Astrocyte (in vitro differentiated cells and primary cell): ENCODE measurements around the gene CCDC57. TPM values are rescaled to one million over a fixed set of nuclear protein-coding genes. Genes with fewer than 3 reads are reported as not detected.

Experiments used
- DNase-seq: peaks from one replicate; pipeline ENCODE4 v3.0.0-alpha.2; 2010; ENCODE audit warnings: low read depth
- FAIRE-seq: peaks from 2 replicates; lab custom pipeline; 2011; peaks lifted over from hg19 to GRCh38; lab: Jason Lieb, UNC
- H2AFZ ChIP-seq: 2 replicates; pipeline ENCODE4 v1.6.0; 2012; ENCODE audit warnings: low read depth, low read length, inconsistent platforms
- H3K27ac ChIP-seq: 2 replicates; pipeline ENCODE4 v1.5.1; 2011; ENCODE audit warnings: low read depth, low read length, inconsistent platforms
- H3K27me3 ChIP-seq: 2 replicates; pipeline ENCODE4 v1.6.0; 2011; ENCODE audit warnings: low read length, inconsistent platforms; ENCODE audit not compliant: insufficient read depth
- H3K36me3 ChIP-seq: 2 replicates; pipeline ENCODE4 v1.5.1; 2011; ENCODE audit warnings: low read length, inconsistent platforms; ENCODE audit not compliant: insufficient read depth
- H3K4me1 ChIP-seq: 2 replicates; pipeline ENCODE4 v1.5.1; 2011; ENCODE audit warnings: low read length, inconsistent platforms; ENCODE audit not compliant: insufficient read depth
- H3K4me2 ChIP-seq: 2 replicates; pipeline ENCODE4 v1.6.0; 2012; ENCODE audit warnings: low read length, inconsistent platforms
- H3K4me3 ChIP-seq: 2 replicates; pipeline ENCODE4 v1.5.1; 2011; ENCODE audit warnings: low read depth, mild to moderate bottlenecking, low read length, inconsistent platforms; ENCODE audit not compliant: insufficient read depth
- H3K79me2 ChIP-seq: 2 replicates; pipeline ENCODE4 v1.6.0; 2012; ENCODE audit warnings: mild to moderate bottlenecking, low read length, inconsistent platforms; ENCODE audit not compliant: insufficient read depth
- H3K9ac ChIP-seq: 2 replicates; pipeline ENCODE4 v1.6.0; 2012; ENCODE audit warnings: mild to moderate bottlenecking, low read length, inconsistent platforms
- H3K9me3 ChIP-seq: 2 replicates; pipeline ENCODE4 v1.5.1; 2012; ENCODE audit warnings: low read depth, mild to moderate bottlenecking, low read length, inconsistent platforms; ENCODE audit not compliant: insufficient read depth
- H4K20me1 ChIP-seq: 2 replicates; pipeline ENCODE4 v1.6.0; 2012; ENCODE audit warnings: low read length, inconsistent platforms; ENCODE audit not compliant: insufficient read depth
- H3K27ac Mint-ChIP-seq: one replicate; pipeline ENCODE4 v1.8.0; 2021; ENCODE audit warnings: mild to moderate bottlenecking, mixed read lengths; ENCODE audit not compliant: unreplicated experiment
- H3K27me3 Mint-ChIP-seq: one replicate; pipeline ENCODE4 v1.8.0; 2021; ENCODE audit warnings: low read depth, mixed read lengths; ENCODE audit not compliant: unreplicated experiment
- H3K36me3 Mint-ChIP-seq: one replicate; pipeline ENCODE4 v1.8.0; 2021; ENCODE audit warnings: low read depth, mixed read lengths; ENCODE audit not compliant: unreplicated experiment
- H3K4me1 Mint-ChIP-seq: one replicate; pipeline ENCODE4 v1.8.0; 2021; ENCODE audit warnings: low read depth, mixed read lengths; ENCODE audit not compliant: unreplicated experiment
- H3K4me3 Mint-ChIP-seq: one replicate; pipeline ENCODE4 v1.8.0; 2021; ENCODE audit warnings: mild to moderate bottlenecking, moderate library complexity, mixed read lengths; ENCODE audit not compliant: unreplicated experiment
- H3K9me3 Mint-ChIP-seq: one replicate; pipeline ENCODE4 v1.8.0; 2021; ENCODE audit warnings: mild to moderate bottlenecking, mixed read lengths; ENCODE audit not compliant: unreplicated experiment
- EZH2 ChIP-seq: IDR thresholded peaks from 2 replicates; pipeline ENCODE4 v1.6.1; 2012; ENCODE audit warnings: mild to moderate bottlenecking, low read length, inconsistent platforms; ENCODE audit not compliant: insufficient read depth
- total RNA-seq: library from RNA; stranded (reverse); gene quantifications from 2 replicates; pipeline ENCODE4 v1.2.1, GENCODE V29; 2021
- TF ChIP-seq, protein P1 (sequence below): IDR thresholded peaks from 2 replicates; pipeline ENCODE4 v1.5.1; 2011; ENCODE audit warnings: low read depth, mild to moderate bottlenecking, inconsistent platforms, low read length, moderate library complexity; ENCODE audit not compliant: insufficient read depth

The CCDC57 gene
- total RNA-seq, 1 donor from 2014 or later: 20.4 TPM

- H3K4me1 Mint-ChIP-seq: no peaks in the 10 kb centered on the region
Measured at GRCh38 chr17:82223517-82223916, 10.9 kb upstream of the CCDC57 start.

GRCh38 chr17:82222816-82223215, 10.2 kb upstream of the CCDC57 start:
- H3K79me2 ChIP-seq: no peaks in the 10 kb centered on the region
- H3K36me3 Mint-ChIP-seq: no peaks in the 10 kb centered on the region
- no peak overlapping the region for H3K9ac ChIP-seq
- TF ChIP-seq, protein P1, sequence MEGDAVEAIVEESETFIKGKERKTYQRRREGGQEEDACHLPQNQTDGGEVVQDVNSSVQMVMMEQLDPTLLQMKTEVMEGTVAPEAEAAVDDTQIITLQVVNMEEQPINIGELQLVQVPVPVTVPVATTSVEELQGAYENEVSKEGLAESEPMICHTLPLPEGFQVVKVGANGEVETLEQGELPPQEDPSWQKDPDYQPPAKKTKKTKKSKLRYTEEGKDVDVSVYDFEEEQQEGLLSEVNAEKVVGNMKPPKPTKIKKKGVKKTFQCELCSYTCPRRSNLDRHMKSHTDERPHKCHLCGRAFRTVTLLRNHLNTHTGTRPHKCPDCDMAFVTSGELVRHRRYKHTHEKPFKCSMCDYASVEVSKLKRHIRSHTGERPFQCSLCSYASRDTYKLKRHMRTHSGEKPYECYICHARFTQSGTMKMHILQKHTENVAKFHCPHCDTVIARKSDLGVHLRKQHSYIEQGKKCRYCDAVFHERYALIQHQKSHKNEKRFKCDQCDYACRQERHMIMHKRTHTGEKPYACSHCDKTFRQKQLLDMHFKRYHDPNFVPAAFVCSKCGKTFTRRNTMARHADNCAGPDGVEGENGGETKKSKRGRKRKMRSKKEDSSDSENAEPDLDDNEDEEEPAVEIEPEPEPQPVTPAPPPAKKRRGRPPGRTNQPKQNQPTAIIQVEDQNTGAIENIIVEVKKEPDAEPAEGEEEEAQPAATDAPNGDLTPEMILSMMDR: no peak
- TF ChIP-seq EZH2: no peak
- H3K27ac Mint-ChIP-seq: no peak overlapping the region
- no peak overlapping the region for H3K4me3 ChIP-seq
- H3K36me3 ChIP-seq: no peaks in the 10 kb centered on the region
- DNase-seq (no peak), FAIRE-seq (no peak)
- peaks cover 8% of the 10 kb centered on the region for H3K4me1 ChIP-seq
- no peaks in the 10 kb centered on the region for H3K9me3 ChIP-seq
- H2AFZ ChIP-seq: no peak overlapping the region
- H3K4me2 ChIP-seq: no peak overlapping the region
- no peak overlapping the region for H3K4me3 Mint-ChIP-seq
- H3K27ac ChIP-seq: no peak overlapping the region
- no peaks in the 10 kb centered on the region for H3K27me3 ChIP-seq
- H3K27me3 Mint-ChIP-seq: no peaks in the 10 kb centered on the region
- peaks cover 2% of the 10 kb centered on the region for H3K4me1 Mint-ChIP-seq
- no peaks in the 10 kb centered on the region for H4K20me1 ChIP-seq
- no peaks in the 10 kb centered on the region for H3K9me3 Mint-ChIP-seq

More at GRCh38 chr17:82223517-82223916, 10.9 kb upstream of the CCDC57 start:
- Histone ChIP-seq H3K4me3 (no peak overlapping the region), H3K9ac (no peak overlapping the region), H3K36me3 (no peaks in the 10 kb centered on the region), H2AFZ (no peak overlapping the region), H3K4me2 (no peak overlapping the region), H3K27ac (no peak overlapping the region), H3K4me1 (peaks cover 5% of the 10 kb centered on the region), H3K9me3 (no peaks in the 10 kb centered on the region), H3K27me3 (no peaks in the 10 kb centered on the region), H4K20me1 (no peaks in the 10 kb centered on the region), H3K79me2 (no peaks in the 10 kb centered on the region)
- Mint-ChIP-seq H3K36me3 (no peaks in the 10 kb centered on the region), H3K9me3 (no peaks in the 10 kb centered on the region), H3K4me3 (no peak overlapping the region), H3K27ac (no peak overlapping the region), H3K27me3 (no peaks in the 10 kb centered on the region)
- TF ChIP-seq, protein P1: no peak
- TF ChIP-seq EZH2: no peak
- FAIRE-seq: no peak
- DNase-seq: no peak

DNA sequence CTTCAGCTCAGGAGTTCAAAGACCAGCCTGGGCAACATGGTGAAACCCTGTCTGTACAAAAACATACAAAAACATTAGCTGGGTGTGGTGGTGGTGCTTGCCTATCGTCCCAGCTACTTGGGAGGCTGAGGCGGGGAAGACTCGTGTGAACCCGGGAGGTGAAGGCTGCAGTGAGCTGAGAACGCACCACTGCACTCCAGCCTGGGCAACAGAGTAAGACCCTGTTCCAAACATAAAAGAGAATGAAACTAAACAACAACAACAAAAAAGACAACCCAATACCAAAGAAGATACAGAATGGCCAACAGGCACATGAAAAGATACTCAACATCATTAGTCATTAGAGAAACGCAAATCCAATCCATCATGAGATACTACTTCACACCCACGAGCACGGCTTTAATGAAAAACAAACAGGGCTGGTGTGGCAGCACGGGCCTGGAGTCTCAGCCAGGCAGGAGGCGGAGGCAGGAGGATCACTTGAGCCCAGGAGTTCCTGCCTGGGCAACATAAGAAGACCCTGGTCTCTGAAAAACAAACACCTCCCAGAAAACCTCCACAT, 8.8 kb upstream of the CCDC57 start:
- H3K4me1 ChIP-seq: peaks cover 22% of the 10 kb centered on the region
- H3K9me3 ChIP-seq: no peaks in the 10 kb centered on the region
- no peaks in the 10 kb centered on the region for H3K9me3 Mint-ChIP-seq
- FAIRE-seq: no peak
- H3K36me3 Mint-ChIP-seq: no peaks in the 10 kb centered on the region
- no peak overlapping the region for H3K4me2 ChIP-seq
- DNase-seq: no peak
- H3K27me3 Mint-ChIP-seq: no peaks in the 10 kb centered on the region
- H3K9ac ChIP-seq: no peak overlapping the region
- H3K4me3 Mint-ChIP-seq: no peak overlapping the region
- no peak overlapping the region for H3K4me3 ChIP-seq
- no peaks in the 10 kb centered on the region for H3K36me3 ChIP-seq
- no peaks in the 10 kb centered on the region for H3K27me3 ChIP-seq
- TF ChIP-seq, protein P1: no peak
- no peak for TF ChIP-seq EZH2
- H3K79me2 ChIP-seq: no peaks in the 10 kb centered on the region
- no peak overlapping the region for H3K27ac ChIP-seq
- H4K20me1 ChIP-seq: no peaks in the 10 kb centered on the region
- no peak overlapping the region for H2AFZ ChIP-seq
- peaks cover 8% of the 10 kb centered on the region for H3K4me1 Mint-ChIP-seq
- H3K27ac Mint-ChIP-seq: no peak overlapping the region
